ENCODE measurements around the gene TMEFF1. TPM values are rescaled to one million over a fixed set of nuclear protein-coding genes. Genes with fewer than 3 reads are reported as not detected.
A peak's percentile ranks its signal among the peaks of the same experiment; 100 is the strongest.

Gene TMEFF1
- total RNA-seq, 1 donor from 2014 or later: not detected

DNA sequence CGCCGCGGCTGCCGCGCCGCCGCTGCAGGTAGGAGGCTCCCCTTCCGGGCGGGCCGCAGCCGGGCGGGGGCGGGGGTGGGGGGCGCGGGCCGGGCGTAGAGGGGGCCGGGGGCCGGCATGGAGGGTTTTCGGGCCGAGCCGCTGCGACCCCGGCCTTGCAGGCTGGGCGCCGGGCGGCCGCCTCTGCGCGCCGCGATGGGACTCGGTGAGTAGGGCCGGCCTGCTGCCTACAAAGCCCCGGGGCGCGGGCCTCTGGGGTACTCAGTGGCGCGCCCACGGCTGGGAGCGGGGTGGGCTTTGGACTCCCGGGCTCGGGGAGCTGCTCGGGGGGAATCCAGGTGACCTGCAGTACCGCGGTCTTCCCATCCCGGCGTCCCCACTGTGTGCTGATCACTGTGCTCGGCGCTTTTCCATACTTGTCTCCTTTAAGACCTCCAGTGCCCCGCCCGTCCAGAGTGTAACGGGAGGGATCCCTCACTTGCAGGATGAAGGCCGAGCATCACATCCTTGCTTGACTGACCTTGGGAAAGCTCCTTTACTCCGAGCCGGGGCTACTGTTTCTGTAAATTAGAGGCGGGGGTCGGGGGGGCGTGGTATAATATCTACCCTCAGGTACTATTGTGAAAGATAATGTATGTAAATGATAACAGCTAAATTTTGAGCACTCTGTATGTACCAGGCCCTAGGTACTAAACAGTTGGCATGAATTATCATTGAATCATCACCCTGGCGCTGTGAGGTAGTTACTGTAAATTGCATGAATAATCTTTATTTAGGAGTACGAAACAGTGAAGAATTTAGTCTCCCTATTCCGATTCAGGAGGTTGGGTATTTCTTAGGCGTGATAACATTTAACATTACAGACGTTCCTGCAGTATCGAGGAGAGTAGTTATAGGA, 45.3 kb upstream of the TMEFF1 start:
- DNase-seq (no peak), ATAC-seq (ENCODE audit: low read depth) (peak; percentile 46)
- Mint-ChIP-seq H3K4me3 (peak overlapping the region; percentile 81), H3K27me3 (peaks cover 4% of the 10 kb centered on the region), H3K4me1 (peaks cover 17% of the 10 kb centered on the region), H3K36me3 (ENCODE audit: low read depth) (peaks cover 4% of the 10 kb centered on the region), H3K9me3 (no peaks in the 10 kb centered on the region), H3K27ac (no peak overlapping the region)
- CTCF ChIA-PET: no interaction called here
- intact Hi-C loops (cut with micrococcal nuclease): loop anchor here (2.0 to 10.0 kb wide), 3 partner anchors 45 to 523 kb away; partner anchors contain the start of genes STX17 and TMEFF1
- TF ChIP-seq, protein P1, sequence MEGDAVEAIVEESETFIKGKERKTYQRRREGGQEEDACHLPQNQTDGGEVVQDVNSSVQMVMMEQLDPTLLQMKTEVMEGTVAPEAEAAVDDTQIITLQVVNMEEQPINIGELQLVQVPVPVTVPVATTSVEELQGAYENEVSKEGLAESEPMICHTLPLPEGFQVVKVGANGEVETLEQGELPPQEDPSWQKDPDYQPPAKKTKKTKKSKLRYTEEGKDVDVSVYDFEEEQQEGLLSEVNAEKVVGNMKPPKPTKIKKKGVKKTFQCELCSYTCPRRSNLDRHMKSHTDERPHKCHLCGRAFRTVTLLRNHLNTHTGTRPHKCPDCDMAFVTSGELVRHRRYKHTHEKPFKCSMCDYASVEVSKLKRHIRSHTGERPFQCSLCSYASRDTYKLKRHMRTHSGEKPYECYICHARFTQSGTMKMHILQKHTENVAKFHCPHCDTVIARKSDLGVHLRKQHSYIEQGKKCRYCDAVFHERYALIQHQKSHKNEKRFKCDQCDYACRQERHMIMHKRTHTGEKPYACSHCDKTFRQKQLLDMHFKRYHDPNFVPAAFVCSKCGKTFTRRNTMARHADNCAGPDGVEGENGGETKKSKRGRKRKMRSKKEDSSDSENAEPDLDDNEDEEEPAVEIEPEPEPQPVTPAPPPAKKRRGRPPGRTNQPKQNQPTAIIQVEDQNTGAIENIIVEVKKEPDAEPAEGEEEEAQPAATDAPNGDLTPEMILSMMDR (IDR thresholded peaks at IDR 0.05): no peak
- POLR2A ChIA-PET: interaction anchor here (1.1 kb wide), 2 partner anchors 16 to 75 kb away, joined by 5 to 7 read pairs; partner anchors contain the start of gene TEX10

DNA sequence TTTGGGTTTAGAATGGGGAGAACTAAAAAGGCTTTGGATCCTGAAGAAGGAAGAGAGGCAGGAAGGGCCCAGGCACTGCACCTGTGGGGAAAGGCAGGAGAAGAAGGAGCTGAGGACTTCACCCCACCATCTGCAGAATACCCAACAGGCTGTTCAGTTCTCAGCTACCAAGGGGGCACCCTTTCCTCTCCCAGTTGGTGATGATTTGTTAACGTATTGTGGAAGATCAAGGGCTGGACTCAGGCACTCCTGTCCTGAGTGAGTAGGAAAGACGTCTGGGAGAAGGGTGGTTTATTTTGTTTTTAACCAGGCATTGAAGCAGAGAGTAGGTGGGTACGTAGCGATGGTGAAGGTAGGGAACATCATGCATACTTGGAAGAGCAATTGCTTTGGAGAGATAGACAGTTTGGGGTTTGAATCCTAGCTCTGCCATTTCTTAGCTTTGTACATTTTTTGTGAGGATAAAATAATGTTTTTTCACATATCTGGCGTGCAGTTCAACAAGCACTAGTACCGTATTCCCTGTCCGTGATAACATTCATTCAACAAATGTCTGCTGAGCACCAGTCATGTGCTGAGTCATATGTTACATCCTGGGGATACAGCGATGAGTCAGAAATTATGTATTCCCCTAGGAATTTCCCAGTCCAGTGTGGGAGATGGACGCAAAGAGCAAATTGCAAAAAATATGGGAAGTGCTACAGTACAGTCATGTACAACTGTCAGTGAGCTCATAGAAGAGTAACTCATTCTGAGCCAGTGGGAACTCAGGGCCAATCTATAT, 43.9 kb upstream of the TMEFF1 start:
- Mint-ChIP-seq H3K4me1 (peaks cover 17% of the 10 kb centered on the region), H3K9me3 (no peaks in the 10 kb centered on the region), H3K27me3 (no peaks in the 10 kb centered on the region), H3K36me3 (ENCODE audit: low read depth) (peaks cover 4% of the 10 kb centered on the region), H3K27ac (no peak overlapping the region), H3K4me3 (no peak overlapping the region)
- DNase-seq: no peak
- TF ChIP-seq, protein P1 (IDR thresholded peaks at IDR 0.05): no peak
- ChIA-PET CTCF (interaction anchor here (0.5 to 0.9 kb wide), 2 partner anchors 9 to 607 kb away, joined by 3 read pairs; partner anchors contain the start of gene NR4A3), POLR2A (no interaction called here)
- no peak for ATAC-seq (ENCODE audit: low read depth)
- intact Hi-C loops (cut with micrococcal nuclease): loop anchor here (2.0 to 10.0 kb wide), 2 partner anchors 166 to 524 kb away; partner anchors contain the start of gene STX17

DNA sequence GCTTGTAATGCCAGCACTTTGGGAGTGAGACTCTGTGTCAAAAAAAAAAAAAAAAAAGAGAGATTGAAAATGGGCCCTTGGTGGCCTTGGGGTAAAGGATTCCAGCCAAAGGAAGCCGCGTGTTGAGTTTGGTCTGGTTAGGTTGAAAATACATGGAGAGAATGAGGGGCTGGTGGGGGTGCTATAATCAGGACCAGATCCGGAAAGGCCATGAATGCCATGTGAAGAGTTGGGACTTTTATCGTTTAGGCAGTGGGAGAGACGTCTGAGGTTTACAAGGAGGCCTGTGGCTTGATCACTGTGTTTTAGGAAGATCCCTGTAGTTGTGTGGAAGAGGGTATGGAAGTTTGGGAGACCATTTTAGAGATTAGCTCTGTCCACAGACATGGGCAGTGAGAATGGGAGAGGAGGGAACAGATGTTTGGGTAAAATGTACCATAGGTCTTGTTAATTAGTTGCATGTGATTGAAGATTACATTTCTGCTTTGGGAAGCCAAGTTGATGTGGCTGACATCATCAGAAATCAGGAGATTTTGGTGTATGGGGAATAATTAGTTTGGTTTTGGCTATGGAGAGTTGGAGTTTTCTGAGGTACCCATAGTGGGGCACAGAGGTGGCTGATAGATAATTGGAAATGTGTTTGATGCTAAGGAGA, 42.5 kb upstream of the TMEFF1 start:
- CTCF ChIA-PET: no interaction called here
- ATAC-seq (ENCODE audit: low read depth): no peak
- no peak overlapping the region for H3K4me3 Mint-ChIP-seq
- TF ChIP-seq, protein P1 (IDR thresholded peaks at IDR 0.05): no peak
- POLR2A ChIA-PET: no interaction called here
- no peaks in the 10 kb centered on the region for H3K9me3 Mint-ChIP-seq
- peaks cover 17% of the 10 kb centered on the region for H3K4me1 Mint-ChIP-seq
- H3K27ac Mint-ChIP-seq: no peak overlapping the region
- intact Hi-C loops (cut with micrococcal nuclease): no loop called here
- H3K27me3 Mint-ChIP-seq: no peaks in the 10 kb centered on the region
- DNase-seq: no peak
- peaks cover 4% of the 10 kb centered on the region for H3K36me3 Mint-ChIP-seq (ENCODE audit: low read depth)

DNA sequence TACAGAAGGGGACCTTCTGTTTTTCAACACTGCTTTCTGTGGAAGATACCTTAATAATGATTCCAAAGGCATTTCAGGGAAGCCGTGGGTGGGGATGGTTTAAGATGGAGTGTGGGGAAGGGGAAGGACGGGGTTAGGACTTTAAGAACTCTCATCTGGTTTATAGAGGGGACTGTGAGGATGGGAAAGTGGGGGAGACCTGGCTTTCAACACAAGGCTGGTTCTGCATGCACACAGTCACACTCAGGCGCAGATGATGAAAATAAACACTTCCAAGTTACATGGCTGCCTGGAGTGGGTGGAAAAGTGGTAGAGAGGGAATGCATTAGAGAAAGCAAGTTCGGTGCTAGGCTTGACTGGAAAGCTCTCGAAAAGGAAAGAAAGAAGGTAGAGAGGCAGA, 41.1 kb upstream of the TMEFF1 start:
- ChIA-PET POLR2A (interaction anchor here (0.7 kb wide), 1 partner anchor 135 kb away, joined by 3 read pairs; no protein-coding TSS in a partner anchor), CTCF (no interaction called here)
- Mint-ChIP-seq H3K9me3 (no peaks in the 10 kb centered on the region), H3K27ac (no peak overlapping the region), H3K27me3 (no peaks in the 10 kb centered on the region), H3K36me3 (ENCODE audit: low read depth) (no peaks in the 10 kb centered on the region), H3K4me1 (peaks cover 10% of the 10 kb centered on the region), H3K4me3 (no peak overlapping the region)
- TF ChIP-seq, protein P1 (IDR thresholded peaks at IDR 0.05): no peak
- DNase-seq: no peak
- no peak for ATAC-seq (ENCODE audit: low read depth)
- intact Hi-C loops (cut with micrococcal nuclease): no loop called here
